CD14-positive monocyte (primary cell): ENCODE data around the gene SNX11. TPM values are rescaled to one million over a fixed set of nuclear protein-coding genes. Genes with fewer than 3 reads are reported as not detected.

ENCODE experiments used
- DNase-seq, 3 donors: peaks; one replicate each; pipeline ENCODE4 v3.0.0-alpha.2; 2011 to 2022
- H2AFZ ChIP-seq: 2 replicates; pipeline ENCODE4 v1.6.0; 2012; ENCODE audit warnings: mild to moderate bottlenecking, low read depth, low read length, inconsistent platforms; ENCODE audit not compliant: insufficient read depth, poor library complexity, severe bottlenecking
- H3K27ac ChIP-seq, 2 donors: 1 replicate in 1 of 2; 2 replicates in 1 of 2; pipeline ENCODE4 v1.5.1; 2012 to 2013; ENCODE audit warnings: low read length in 2 of 2, control low read depth in 1 of 2, inconsistent platforms in 1 of 2, low read depth in 1 of 2, mild to moderate bottlenecking in 1 of 2
- H3K27me3 ChIP-seq, 2 donors: one replicate each; pipeline versions ENCODE4 v1.6.0 to v1.6.1; 2011 to 2013; ENCODE audit warnings: low read length in 2 of 2; ENCODE audit not compliant: control insufficient read depth in 2 of 2, insufficient read depth in 2 of 2
- H3K36me3 ChIP-seq, 2 donors: replicated peaks in 1 of 2; 1 replicate in 1 of 2; 2 replicates in 1 of 2; pipeline versions ENCODE4 v1.5.1 to v1.6.1; 2012 to 2013; ENCODE audit warnings: low read length in 2 of 2, control low read depth in 1 of 2, inconsistent platforms in 1 of 2, mild to moderate bottlenecking in 1 of 2; ENCODE audit not compliant: insufficient read depth in 2 of 2, control insufficient read depth in 1 of 2
- H3K4me1 ChIP-seq, 2 donors: 1 replicate in 1 of 2; 2 replicates in 1 of 2; pipeline versions ENCODE4 v1.5.1 to v1.6.1; 2012 to 2013; ENCODE audit warnings: low read length in 2 of 2, control low read depth in 1 of 2, inconsistent platforms in 1 of 2, mild to moderate bottlenecking in 1 of 2, moderate library complexity in 1 of 2; ENCODE audit not compliant: insufficient read depth in 2 of 2, control insufficient read depth in 1 of 2
- H3K4me2 ChIP-seq: replicated peaks from 2 replicates; pipeline ENCODE3; 2012; ENCODE audit warnings: low read length, moderate library complexity, mild to moderate bottlenecking; ENCODE audit not compliant: poor library complexity, severe bottlenecking; ENCODE audit errors: extremely low read depth
- H3K4me3 ChIP-seq, 3 experiments: fragments of 200-600 bp in 1 of 3; sonication (generic) in 1 of 3; replicated peaks in 1 of 3; 1 replicate in 2 of 3; 2 replicates in 1 of 3; pipeline ENCODE4 v1.5.1; 2011 to 2013; ENCODE audit warnings: low read length in 3 of 3, mild to moderate bottlenecking in 3 of 3, control low read depth in 2 of 3, low read depth in 2 of 3, inconsistent platforms in 1 of 3, moderate library complexity in 1 of 3
- H3K79me2 ChIP-seq: 2 replicates; pipeline ENCODE4 v1.6.0; 2012; ENCODE audit warnings: mild to moderate bottlenecking, control low read depth, inconsistent platforms, low read length, moderate library complexity; ENCODE audit not compliant: insufficient read depth
- H3K9ac ChIP-seq: 2 replicates; pipeline ENCODE4 v1.6.0; 2017; ENCODE audit warnings: low read length, mild to moderate bottlenecking; ENCODE audit not compliant: insufficient read depth, poor library complexity, severe bottlenecking
- H3K9me3 ChIP-seq, 2 donors: replicated peaks in 1 of 2; 1 replicate in 1 of 2; 2 replicates in 1 of 2; pipeline versions ENCODE4 v1.5.1 to v1.6.1; 2012 to 2013; ENCODE audit warnings: low read length in 2 of 2, control low read depth in 1 of 2; ENCODE audit not compliant: control insufficient read depth in 1 of 2, insufficient read depth in 1 of 2
- H4K20me1 ChIP-seq: 2 replicates; pipeline ENCODE4 v1.6.0; 2012; ENCODE audit warnings: mild to moderate bottlenecking, low read length, control low read depth, moderate library complexity; ENCODE audit not compliant: insufficient read depth
- H3K27ac Mint-ChIP-seq, 7 donors: one replicate each; pipeline ENCODE4 v1.8.0; 2020; ENCODE audit warnings: mild to moderate bottlenecking in 7 of 7, mixed read lengths in 7 of 7, moderate library complexity in 6 of 7, inconsistent platforms in 2 of 7
- H3K27me3 Mint-ChIP-seq, 3 donors: one replicate each; pipeline ENCODE4 v1.8.0; 2021 to 2022; ENCODE audit warnings: low read depth in 3 of 3, mild to moderate bottlenecking in 3 of 3, mixed read lengths in 3 of 3, moderate library complexity in 3 of 3, inconsistent platforms in 1 of 3
- H3K36me3 Mint-ChIP-seq, 2 donors: one replicate each; pipeline ENCODE4 v1.8.0; 2020; ENCODE audit warnings: mixed read lengths in 2 of 2, inconsistent platforms in 1 of 2, mild to moderate bottlenecking in 1 of 2
- H3K4me1 Mint-ChIP-seq: one replicate; pipeline ENCODE4 v1.8.0; 2020; ENCODE audit warnings: mild to moderate bottlenecking, mixed read lengths
- H3K4me3 Mint-ChIP-seq, 2 donors: one replicate each; pipeline ENCODE4 v1.8.0; 2020; ENCODE audit warnings: mild to moderate bottlenecking in 2 of 2, mixed read lengths in 2 of 2, moderate library complexity in 1 of 2
- H3K9me3 Mint-ChIP-seq, 7 donors: one replicate each; pipeline ENCODE4 v1.8.0; 2020 to 2022; ENCODE audit warnings: mixed read lengths in 7 of 7, mild to moderate bottlenecking in 6 of 7, moderate library complexity in 6 of 7, inconsistent platforms in 2 of 7
- CTCF ChIP-seq: fragments of 200-600 bp; IDR thresholded peaks from one replicate; pipeline ENCODE4 v1.8.0; 2022; ENCODE audit warnings: antibody characterized with exemption, mild to moderate bottlenecking
- WGBS: methylation state at CpG from one replicate; pipeline ENCODE4 v1.1.5; 2013; ENCODE audit warnings: missing lambda C conversion rate; ENCODE audit not compliant: insufficient coverage; 5-methylcytosine and 5-hydroxymethylcytosine counted together
- intact Hi-C, 2 donors: fragments of 100-400 bp; cut with micrococcal nuclease; formaldehyde crosslinking; loops; one replicate each; pipeline versions ENCODE4 v1.15.0 to v1.15.1; 2023
- polyA plus RNA-seq, 3 donors: library from polyadenylated mRNA; depleted of rRNA in 1 of 3; unstranded in 2 of 3; stranded (reverse) in 1 of 3; fragments of 300-500 nt in 2 of 3; fragments of >200 nt in 1 of 3; fragmentation: Illumina TruSeq in 2 of 3; gene quantifications; 1 replicate in 2 of 3; 2 replicates in 1 of 3; pipeline ENCODE4 v1.2.3, GENCODE V29; 2012 to 2021

The SNX11 gene
- polyA plus RNA-seq, 3 donors = 34.3 to 49.3 (median 48.4) TPM

- H3K4me3 ChIP-seq = no peak overlapping the region
- Mint-ChIP-seq H3K27ac (no peak overlapping the region), H3K9me3 (peaks cover 0 to 1% (median 0%) of the 10 kb centered on the region in 7 donors), H3K4me3 (no peak overlapping the region), H3K4me1 (peaks cover 10% of the 10 kb centered on the region), H3K27me3 (peaks cover 0 to 3% (median 0%) of the 10 kb centered on the region in 3 donors), H3K36me3 (peaks cover 18 to 49% of the 10 kb centered on the region in 2 donors)
- H3K36me3 ChIP-seq = peaks cover 2 to 24% of the 10 kb centered on the region in 2 donors
- intact Hi-C loops = no loop called here
- no peak for DNase-seq
- peaks cover 37% of the 10 kb centered on the region for H4K20me1 ChIP-seq
- no peak overlapping the region for H3K4me2 ChIP-seq
- no peak overlapping the region for H3K27ac ChIP-seq
- whole genome bisulfite sequencing = 100% methylated on average over 1 of the region's 11 CpGs
- H3K27me3 ChIP-seq = no peaks in the 10 kb centered on the region
- H3K4me1 ChIP-seq = no peaks in the 10 kb centered on the region
- H3K9me3 ChIP-seq = no peaks in the 10 kb centered on the region
- no peak overlapping the region for H2AFZ ChIP-seq
- H3K79me2 ChIP-seq = peaks cover 77% of the 10 kb centered on the region
- no peak overlapping the region for H3K9ac ChIP-seq
- TF ChIP-seq CTCF = no peak
These were observed 14.1 kb upstream of the SNX11 start for GRCh38 chr17:48093341-48094045.

- H3K4me1 Mint-ChIP-seq = peaks cover 16% of the 10 kb centered on the region
- H3K4me3 Mint-ChIP-seq = no peak overlapping the region
- no peak overlapping the region for H3K27ac Mint-ChIP-seq
These were observed 12.0 kb upstream of the SNX11 start for GRCh38 chr17:48095611-48096010.

More at GRCh38 chr17:48095611-48096010, 12.0 kb upstream of the SNX11 start:
- no peaks in the 10 kb centered on the region for H3K27me3 ChIP-seq
- H3K36me3 Mint-ChIP-seq = peaks cover 14 to 45% of the 10 kb centered on the region in 2 donors
- H3K4me3 ChIP-seq = no peak overlapping the region
- H3K4me1 ChIP-seq = peaks cover 6 to 9% of the 10 kb centered on the region in 2 donors
- H3K9me3 ChIP-seq = no peaks in the 10 kb centered on the region
- peaks cover 39% of the 10 kb centered on the region for H4K20me1 ChIP-seq
- peaks cover 84% of the 10 kb centered on the region for H3K79me2 ChIP-seq
- DNase-seq = no peak
- intact Hi-C loops = no loop called here
- peaks cover 2 to 24% of the 10 kb centered on the region in 2 donors for H3K36me3 ChIP-seq
- H3K9ac ChIP-seq = no peak overlapping the region
- WGBS = no CpG with 5 or more reads among the region's 4 CpGs
- H3K4me2 ChIP-seq = no peak overlapping the region
- peaks cover 0 to 3% (median 0%) of the 10 kb centered on the region in 3 donors for H3K27me3 Mint-ChIP-seq
- H2AFZ ChIP-seq = no peak overlapping the region
- no peak for TF ChIP-seq CTCF
- H3K27ac ChIP-seq = no peak overlapping the region
- peaks cover 0 to 1% (median 0%) of the 10 kb centered on the region in 7 donors for H3K9me3 Mint-ChIP-seq
